ENCODE measurements around the gene MRPL48.
"Not testable (repeated sequence)": the region's sequence is repeated elsewhere in the genome, so short reads cannot be mapped to it uniquely, and the experiment has no call there.

The MRPL48 gene

GRCh38 chr11:73787643-73788558 lies at the start of gene MRPL48:
TSS of gene MRPL48 (plus strand) at chr11:73787874. CDS start at chr11:73787972, 98 bp downstream.
- peak; percentile 82 for DNase-seq

- DNase-seq: no peak
These were observed 44.6 kb upstream of the MRPL48 start for GRCh38 chr11:73743045-73743444.

GRCh38 chr11:73746701-73747100 lies 41.0 kb upstream of the MRPL48 start:
- DNase-seq: no peak

GRCh38 chr11:73747762-73748161 lies 39.9 kb upstream of the MRPL48 start:
- DNase-seq: no peak

GRCh38 chr11:73748300-73748699 lies 39.4 kb upstream of the MRPL48 start:
- no peak for DNase-seq

GRCh38 chr11:73749118-73749517 lies 38.6 kb upstream of the MRPL48 start:
- no peak for DNase-seq

- DNase-seq: no peak
These were observed 37.4 kb upstream of the MRPL48 start for GRCh38 chr11:73750228-73750627.

- not testable (repeated sequence) for DNase-seq
These were observed 36.8 kb upstream of the MRPL48 start for GRCh38 chr11:73750862-73751261.

GRCh38 chr11:73752216-73752867 lies 35.3 kb upstream of the MRPL48 start:
- DNase-seq: no peak

- DNase-seq: no peak
These were observed 34.8 kb upstream of the MRPL48 start for GRCh38 chr11:73752903-73753302.

- DNase-seq: no peak
These were observed 33.7 kb upstream of the MRPL48 start for GRCh38 chr11:73753938-73754337.

- no peak for DNase-seq
These were observed 32.0 kb upstream of the MRPL48 start for GRCh38 chr11:73755670-73756069.

- DNase-seq: no peak
These were observed 30.1 kb upstream of the MRPL48 start for GRCh38 chr11:73757598-73757997.

GRCh38 chr11:73758451-73758850 lies 29.2 kb upstream of the MRPL48 start:
- DNase-seq: no peak

- no peak for DNase-seq
These were observed 28.0 kb upstream of the MRPL48 start for GRCh38 chr11:73759610-73760134.

- peak; percentile 1 for DNase-seq
These were observed 27.5 kb upstream of the MRPL48 start for GRCh38 chr11:73760135-73760678.

GRCh38 chr11:73760679-73761402 lies 26.8 kb upstream of the MRPL48 start, which contains the start of gene RAB6A:
TSS of gene RAB6A (minus strand) at chr11:73761074. CDS start at chr11:73760635, 439 bp downstream.
- DNase-seq: peak; percentile 99

GRCh38 chr11:73761403-73761945 lies 26.2 kb upstream of the MRPL48 start:
- no peak for DNase-seq

GRCh38 chr11:73762732-73763131 lies 24.9 kb upstream of the MRPL48 start:
- DNase-seq: no peak

- DNase-seq: no peak
These were observed 20.9 kb upstream of the MRPL48 start for GRCh38 chr11:73766763-73767162.

GRCh38 chr11:73770811-73771210 lies 16.9 kb upstream of the MRPL48 start:
- DNase-seq: not testable (repeated sequence)

All from activated effector memory CD4-positive, alpha-beta T cell treated with Interleukin-2 at 50 U/mL for 16 hours (primary cell).